MCF 10A (cell line): ENCODE results near the gene TCN1. TPM values are rescaled to one million over a fixed set of nuclear protein-coding genes. Genes with fewer than 3 reads are reported as not detected.
"Not testable (repeated sequence)": the region's sequence is repeated elsewhere in the genome, so short reads cannot be mapped to it uniquely, and the experiment has no call there.

ENCODE experiments used
- BruUV-seq: library from RNA; stranded (reverse); fragments of 400-500 nt; replicated peaks from 2 replicates; lab custom pipeline; 2021; lab: Mats Ljungman, UMichigan
- CTCF ChIA-PET: fragments of 300-600 bp; sonication (Branson Sonifier 250); formaldehyde crosslinking; extraction: SDS; loops from one replicate; lab custom pipeline; 2021; ENCODE audit warnings: antibody characterized with exemption, inconsistent platforms; lab: Yijun Ruan, JAX
- POLR2A ChIA-PET: fragments of 300-600, 350-650 bp; sonication (Branson Sonifier 250); formaldehyde crosslinking; extraction: SDS; loops from one replicate; lab custom pipeline; 2020; ENCODE audit warnings: antibody characterized with exemption, inconsistent platforms; lab: Yijun Ruan, JAX
- DNase-seq: peaks from one replicate; pipeline ENCODE4 v3.0.0-alpha.2; 2018; ENCODE audit not compliant: unreplicated experiment
- H3K27ac Mint-ChIP-seq: one replicate; pipeline ENCODE4 v1.8.0; 2022; ENCODE audit warnings: mild to moderate bottlenecking, low read depth, mixed read lengths; ENCODE audit not compliant: unreplicated experiment
- H3K27me3 Mint-ChIP-seq: one replicate; pipeline ENCODE4 v1.8.0; 2022; ENCODE audit warnings: mixed read lengths; ENCODE audit not compliant: insufficient read depth, unreplicated experiment
- H3K36me3 Mint-ChIP-seq: one replicate; pipeline ENCODE4 v1.8.0; 2022; ENCODE audit warnings: mild to moderate bottlenecking, moderate library complexity, mixed read lengths; ENCODE audit not compliant: insufficient read depth, unreplicated experiment
- H3K4me1 Mint-ChIP-seq: one replicate; pipeline ENCODE4 v1.8.0; 2022; ENCODE audit warnings: mixed read lengths; ENCODE audit not compliant: insufficient read depth, unreplicated experiment
- H3K4me3 Mint-ChIP-seq: one replicate; pipeline ENCODE4 v1.8.0; 2022; ENCODE audit warnings: mild to moderate bottlenecking, moderate library complexity, mixed read lengths; ENCODE audit not compliant: unreplicated experiment
- H3K9me3 Mint-ChIP-seq: one replicate; pipeline ENCODE4 v1.8.0; 2022; ENCODE audit warnings: mixed read lengths; ENCODE audit not compliant: unreplicated experiment
- intact Hi-C: fragments of 100-400 bp; cut with micrococcal nuclease; formaldehyde crosslinking; loops from 2 replicates; pipeline ENCODE4 v1.14.1; 2022
- total RNA-seq: library from RNA; stranded (reverse); gene quantifications from 2 replicates; pipeline ENCODE4 v1.2.3, GENCODE V29; 2022
- TF ChIP-seq, protein P1 (sequence below): fragments of 200-600 bp; IDR thresholded peaks from one replicate; pipeline ENCODE4 v1.8.0; 2022; ENCODE audit warnings: antibody characterized with exemption, mild to moderate bottlenecking; ENCODE audit not compliant: unreplicated experiment

TCN1 gene
- total RNA-seq, 1 experiment from 2014 or later: not detected

DNA sequence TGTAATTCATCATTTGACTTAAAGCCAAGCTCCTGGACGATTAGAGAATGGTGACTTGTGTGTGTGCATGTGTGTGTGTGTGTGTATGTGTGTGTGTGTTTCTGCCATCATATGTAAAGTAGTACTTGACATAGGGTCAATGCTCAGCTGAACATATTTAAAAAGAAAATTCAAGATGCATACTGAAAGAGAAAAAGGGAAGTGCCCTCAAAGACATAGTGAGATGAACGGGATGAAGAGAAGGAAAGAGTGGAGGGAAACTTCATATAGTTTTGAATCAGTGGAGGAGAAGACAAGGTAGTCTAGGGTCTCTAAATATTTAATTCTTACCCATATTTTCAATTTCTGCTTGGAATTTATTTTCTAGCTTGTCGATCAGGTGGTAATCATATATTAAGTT, 4.0 kb downstream of the TCN1 start:
- TF ChIP-seq, protein P1, sequence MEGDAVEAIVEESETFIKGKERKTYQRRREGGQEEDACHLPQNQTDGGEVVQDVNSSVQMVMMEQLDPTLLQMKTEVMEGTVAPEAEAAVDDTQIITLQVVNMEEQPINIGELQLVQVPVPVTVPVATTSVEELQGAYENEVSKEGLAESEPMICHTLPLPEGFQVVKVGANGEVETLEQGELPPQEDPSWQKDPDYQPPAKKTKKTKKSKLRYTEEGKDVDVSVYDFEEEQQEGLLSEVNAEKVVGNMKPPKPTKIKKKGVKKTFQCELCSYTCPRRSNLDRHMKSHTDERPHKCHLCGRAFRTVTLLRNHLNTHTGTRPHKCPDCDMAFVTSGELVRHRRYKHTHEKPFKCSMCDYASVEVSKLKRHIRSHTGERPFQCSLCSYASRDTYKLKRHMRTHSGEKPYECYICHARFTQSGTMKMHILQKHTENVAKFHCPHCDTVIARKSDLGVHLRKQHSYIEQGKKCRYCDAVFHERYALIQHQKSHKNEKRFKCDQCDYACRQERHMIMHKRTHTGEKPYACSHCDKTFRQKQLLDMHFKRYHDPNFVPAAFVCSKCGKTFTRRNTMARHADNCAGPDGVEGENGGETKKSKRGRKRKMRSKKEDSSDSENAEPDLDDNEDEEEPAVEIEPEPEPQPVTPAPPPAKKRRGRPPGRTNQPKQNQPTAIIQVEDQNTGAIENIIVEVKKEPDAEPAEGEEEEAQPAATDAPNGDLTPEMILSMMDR: no peak
- CTCF ChIA-PET: interaction anchor here (0.6 to 0.7 kb wide), 3 partner anchors 43 to 1341 kb away, joined by 3 to 4 read pairs (median 3); no protein-coding TSS in a partner anchor
- POLR2A ChIA-PET: interaction anchor here (0.9 kb wide), 1 partner anchor 10 kb away, joined by 3 read pairs; no protein-coding TSS in a partner anchor

DNA sequence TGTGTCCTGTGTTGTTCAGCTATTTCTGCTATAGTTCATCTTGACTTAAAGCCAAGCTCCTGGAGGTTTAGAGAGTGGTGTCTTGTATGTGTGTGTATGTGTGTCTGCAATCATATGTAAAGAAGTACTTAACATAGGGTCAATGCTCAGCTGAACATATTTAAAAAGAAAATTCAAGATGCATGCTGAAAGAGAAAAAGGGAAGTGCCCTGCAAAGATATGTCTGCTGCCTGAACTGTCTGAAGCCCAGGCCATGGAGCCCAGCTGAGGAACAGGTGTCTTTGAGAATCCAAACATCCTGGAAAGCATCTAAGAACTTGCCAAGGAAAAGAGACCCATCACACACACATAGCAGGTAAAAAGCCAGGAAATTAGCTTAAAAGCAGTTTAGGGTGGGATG, 6.6 kb downstream of the TCN1 start:
- Mint-ChIP-seq H3K9me3 (no peaks in the 10 kb centered on the region), H3K4me3 (no peak overlapping the region), H3K27ac (no peak overlapping the region), H3K27me3 (no peaks in the 10 kb centered on the region), H3K36me3 (no peaks in the 10 kb centered on the region), H3K4me1 (peaks cover 20% of the 10 kb centered on the region)
- TF ChIP-seq, protein P1: no peak
- POLR2A ChIA-PET: no interaction called here
- intact Hi-C loops: no loop called here
- no peak for DNase-seq
- CTCF ChIA-PET: interaction anchor here (1.4 kb wide), 1 partner anchor 59 kb away, joined by 7 read pairs; no protein-coding TSS in a partner anchor
- no TSS peak for BruUV-seq

More for the DNA sequence above, 4.0 kb downstream of the TCN1 start:
- no peak for DNase-seq
- H3K27ac Mint-ChIP-seq: no peak overlapping the region
- H3K4me1 Mint-ChIP-seq: peaks cover 19% of the 10 kb centered on the region
- no peaks in the 10 kb centered on the region for H3K9me3 Mint-ChIP-seq
- intact Hi-C loops: no loop called here
- BruUV-seq: no TSS peak
- no peak overlapping the region for H3K4me3 Mint-ChIP-seq
- H3K36me3 Mint-ChIP-seq: no peaks in the 10 kb centered on the region
- H3K27me3 Mint-ChIP-seq: no peaks in the 10 kb centered on the region

DNA sequence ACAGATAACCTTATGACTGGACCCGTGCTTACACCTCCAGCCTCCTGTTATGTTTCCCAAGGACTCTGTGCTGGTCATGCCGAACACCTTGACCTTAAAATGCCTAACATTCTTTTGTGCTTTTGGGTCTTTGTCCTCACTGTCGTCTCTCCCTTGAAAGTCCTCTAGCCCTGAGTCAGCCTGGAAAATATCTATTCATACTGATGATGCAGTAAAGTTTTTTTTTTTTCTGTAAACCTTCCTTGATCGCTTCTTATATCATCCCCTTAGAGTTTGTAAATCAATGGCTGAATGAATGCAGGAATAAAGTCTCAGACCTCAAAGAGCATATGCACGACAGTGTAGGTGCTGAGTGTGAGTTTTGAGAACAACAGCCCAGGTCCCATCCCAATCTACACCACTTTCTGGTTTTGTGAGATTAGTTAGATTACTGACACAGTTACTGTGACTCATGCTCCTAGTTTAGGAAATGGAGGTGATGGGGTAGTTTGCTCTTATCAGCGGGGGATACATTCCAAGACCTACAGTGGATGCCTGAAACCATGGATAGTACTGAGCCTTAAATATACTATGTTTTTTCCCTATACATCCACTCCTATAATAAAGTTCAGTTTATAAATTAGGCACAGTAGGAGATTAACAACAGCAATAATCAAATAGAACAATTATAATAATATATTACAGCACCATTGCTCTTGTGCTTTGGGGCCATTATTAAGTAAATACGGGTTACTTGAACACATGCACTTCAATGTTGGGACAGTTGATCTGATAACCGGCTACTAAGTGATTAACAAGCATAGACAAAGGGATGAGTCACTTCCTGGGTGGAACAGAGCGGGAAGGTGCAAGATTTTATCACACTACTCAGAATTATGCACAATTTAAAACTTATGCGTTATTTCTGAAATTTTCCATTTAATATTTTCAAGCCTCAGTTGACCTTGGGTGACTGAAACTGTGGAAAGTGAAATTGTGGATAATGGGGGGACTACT, 8.6 kb downstream of the TCN1 start:
- no peaks in the 10 kb centered on the region for H3K27me3 Mint-ChIP-seq
- TF ChIP-seq, protein P1: no peak
- intact Hi-C loops: no loop called here
- H3K9me3 Mint-ChIP-seq: no peaks in the 10 kb centered on the region
- DNase-seq: peak; percentile 53
- H3K4me3 Mint-ChIP-seq: no peak overlapping the region
- no TSS peak for BruUV-seq
- CTCF ChIA-PET: interaction anchor here (0.5 to 0.9 kb wide), 2 partner anchors 29 to 628 kb away, joined by 3 to 4 read pairs; no protein-coding TSS in a partner anchor
- peaks cover 20% of the 10 kb centered on the region for H3K4me1 Mint-ChIP-seq
- no peaks in the 10 kb centered on the region for H3K36me3 Mint-ChIP-seq
- POLR2A ChIA-PET: no interaction called here
- peak overlapping the region; percentile 2 for H3K27ac Mint-ChIP-seq

DNA sequence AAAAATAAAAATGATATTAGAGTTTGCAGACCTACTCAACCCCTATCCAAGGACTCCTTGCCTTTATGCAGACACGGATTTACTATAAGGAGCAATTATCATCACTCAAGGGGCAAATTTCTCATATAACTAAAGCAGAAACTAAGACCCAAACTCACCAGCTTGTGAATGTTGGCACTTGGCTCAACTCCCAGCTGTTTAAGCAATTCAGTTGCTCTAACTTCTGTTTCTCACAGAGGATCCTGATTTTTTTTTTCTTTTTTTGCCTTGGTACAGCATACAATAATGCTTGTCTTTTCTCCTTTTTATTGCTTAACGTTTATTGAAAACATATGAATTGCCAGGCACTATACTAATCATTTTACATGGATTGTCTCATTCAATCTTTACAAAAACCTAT, 11.4 kb downstream of the TCN1 start:
- intact Hi-C loops: no loop called here
- CTCF ChIA-PET: no interaction called here

DNA sequence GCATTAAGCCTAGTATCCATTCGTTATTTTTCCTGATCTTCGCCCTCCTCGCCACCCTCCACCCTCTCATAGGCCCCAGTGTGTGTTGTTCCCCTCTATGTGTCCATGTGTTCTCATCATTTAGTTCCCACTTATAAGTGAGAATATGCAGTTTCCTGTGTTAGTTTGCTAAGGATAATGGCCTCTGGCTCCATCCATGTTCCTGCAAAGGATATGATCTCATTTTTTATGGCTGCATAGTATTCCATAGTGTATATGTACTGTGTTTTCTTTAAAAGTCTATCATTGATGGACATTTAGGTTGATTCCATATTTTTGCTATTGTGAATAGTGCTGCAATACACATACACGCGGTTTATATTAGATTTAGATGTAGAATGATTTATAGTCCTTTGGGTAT, 14.9 kb downstream of the TCN1 start:
- BruUV-seq, POLR2A ChIA-PET, H3K9me3 Mint-ChIP-seq, intact Hi-C loops, H3K4me1 Mint-ChIP-seq, H3K36me3 Mint-ChIP-seq, H3K27me3 Mint-ChIP-seq, CTCF ChIA-PET, H3K27ac Mint-ChIP-seq, H3K4me3 Mint-ChIP-seq, DNase-seq: not testable (repeated sequence)

More for the DNA sequence above, 11.4 kb downstream of the TCN1 start:
- no peaks in the 10 kb centered on the region for H3K27me3 Mint-ChIP-seq
- BruUV-seq: no TSS peak
- H3K4me3 Mint-ChIP-seq: no peak overlapping the region
- H3K9me3 Mint-ChIP-seq: no peaks in the 10 kb centered on the region
- no peak for DNase-seq
- TF ChIP-seq, protein P1: no peak
- H3K4me1 Mint-ChIP-seq: peaks cover 20% of the 10 kb centered on the region
- H3K36me3 Mint-ChIP-seq: no peaks in the 10 kb centered on the region
- H3K27ac Mint-ChIP-seq: no peak overlapping the region
- POLR2A ChIA-PET: no interaction called here

DNA sequence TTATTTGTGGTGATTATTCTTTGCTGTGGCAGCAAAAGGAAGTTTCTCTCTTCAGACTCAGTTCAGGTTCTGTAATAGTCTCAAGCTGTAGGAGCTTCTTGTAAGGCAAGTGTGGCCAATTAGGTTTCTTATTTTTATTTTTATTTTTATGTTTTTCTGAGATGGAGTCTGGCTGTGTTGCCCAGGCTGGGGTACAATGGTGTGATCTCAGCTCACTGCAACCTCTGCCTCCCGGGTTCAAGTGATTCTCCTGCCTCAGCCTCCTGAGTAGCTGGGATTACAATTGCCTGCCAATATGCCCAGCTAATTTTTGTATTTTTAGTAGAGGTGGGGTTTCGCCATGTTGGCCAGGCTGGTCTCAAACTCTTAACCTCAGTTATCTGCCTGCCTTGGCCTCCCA, 16.7 kb downstream of the TCN1 start:
- H3K4me3 Mint-ChIP-seq, DNase-seq, H3K27ac Mint-ChIP-seq, H3K27me3 Mint-ChIP-seq, H3K4me1 Mint-ChIP-seq, H3K9me3 Mint-ChIP-seq, POLR2A ChIA-PET, H3K36me3 Mint-ChIP-seq, intact Hi-C loops, BruUV-seq: not testable (repeated sequence)
- CTCF ChIA-PET: interaction anchor here (0.6 to 1.0 kb wide), 3 partner anchors 26 to 574 kb away, joined by 3 read pairs; no protein-coding TSS in a partner anchor
